IMR-90 (cell line): ENCODE measurements around the gene CYP4F3. TPM values are rescaled to one million over a fixed set of nuclear protein-coding genes. Genes with fewer than 3 reads are reported as not detected.

Experiments used
- ATAC-seq: fragments of 200-7000 bp; cut with Tn5 transposase; 2 replicates; pipeline ENCODE4 v1.9.1; 2020; ENCODE audit warnings: low read depth, mild to moderate bottlenecking, moderate library complexity
- BruUV-seq: library from RNA; stranded (reverse); fragments of 400-500 nt; replicated peaks from 2 replicates; lab custom pipeline; 2021; lab: Mats Ljungman, UMichigan
- CTCF ChIA-PET: fragments of 300-600 bp; formaldehyde crosslinking; extraction: SDS; loops from one replicate; lab custom pipeline; 2021; ENCODE audit warnings: antibody characterized with exemption; lab: Yijun Ruan, JAX
- POLR2A ChIA-PET: fragments of 300-600 bp; sonication (Branson Sonifier 250); formaldehyde crosslinking; loops from one replicate; lab custom pipeline; 2022; ENCODE audit warnings: antibody characterized with exemption; ENCODE audit not compliant: unreplicated experiment; lab: Charles Lee
- DNase-seq: peaks from one replicate; pipeline ENCODE4 v3.0.0; 2013
- H2AFZ ChIP-seq: replicated peaks from 2 replicates; pipeline ENCODE3; 2013; ENCODE audit warnings: low read length, mild to moderate bottlenecking; ENCODE audit not compliant: poor library complexity
- H2AK5ac ChIP-seq: 2 replicates; pipeline ENCODE4 v1.6.1; 2013; ENCODE audit warnings: low read depth, low read length, inconsistent platforms
- H2AK9ac ChIP-seq: replicated peaks from 2 replicates; pipeline ENCODE3; 2013; ENCODE audit warnings: mild to moderate bottlenecking, low read depth, low read length, moderate library complexity; ENCODE audit not compliant: poor library complexity
- H2BK120ac ChIP-seq: 2 replicates; pipeline ENCODE4 v1.6.1; 2013; ENCODE audit warnings: low read depth, low read length, inconsistent platforms
- H2BK15ac ChIP-seq: 3 replicates; pipeline ENCODE4 v1.6.1; 2013; ENCODE audit warnings: low read depth, low read length, inconsistent platforms
- H2BK20ac ChIP-seq: 2 replicates; pipeline ENCODE4 v1.6.1; 2013; ENCODE audit warnings: low read depth, mild to moderate bottlenecking, inconsistent platforms, low read length, moderate library complexity
- H2BK5ac ChIP-seq: 2 replicates; pipeline ENCODE4 v1.6.1; 2013; ENCODE audit warnings: mild to moderate bottlenecking, low read depth, low read length, inconsistent platforms; ENCODE audit not compliant: poor library complexity, severe bottlenecking
- H3K14ac ChIP-seq: replicated peaks from 2 replicates; pipeline ENCODE4 v1.6.1; 2013; ENCODE audit warnings: low read depth, low read length, inconsistent platforms
- H3K18ac ChIP-seq: 2 replicates; pipeline ENCODE4 v1.6.1; 2013; ENCODE audit warnings: low read depth, low read length, control low read depth
- H3K23ac ChIP-seq: 2 replicates; pipeline ENCODE4 v1.6.1; 2013; ENCODE audit warnings: low read depth, low read length, inconsistent platforms
- H3K27ac ChIP-seq: 2 replicates; pipeline ENCODE4 v1.5.1; 2013; ENCODE audit warnings: mild to moderate bottlenecking, control low read depth, low read length; ENCODE audit not compliant: insufficient read depth
- H3K27me3 ChIP-seq: 2 replicates; pipeline ENCODE4 v1.6.1; 2013; ENCODE audit warnings: low read length; ENCODE audit not compliant: control insufficient read depth, insufficient read depth
- H3K36me3 ChIP-seq: 2 replicates; pipeline ENCODE4 v1.6.1; 2013; ENCODE audit warnings: low read length, mixed read lengths; ENCODE audit not compliant: control insufficient read depth, insufficient read depth
- H3K4ac ChIP-seq: 2 replicates; pipeline ENCODE4 v1.6.1; 2013; ENCODE audit warnings: low read depth, low read length, inconsistent platforms
- H3K4me1 ChIP-seq: 2 replicates; pipeline ENCODE4 v1.6.1; 2013; ENCODE audit warnings: low read length, mixed read lengths; ENCODE audit not compliant: control insufficient read depth, insufficient read depth
- H3K4me2 ChIP-seq: 2 replicates; pipeline ENCODE4 v1.6.1; 2013; ENCODE audit warnings: low read depth, mild to moderate bottlenecking, control low read depth, low read length, moderate library complexity
- H3K4me3 ChIP-seq: 2 replicates; pipeline ENCODE4 v1.5.1; 2013; ENCODE audit warnings: low read depth, mild to moderate bottlenecking, control low read depth, low read length, moderate library complexity; ENCODE audit not compliant: insufficient read depth
- H3K56ac ChIP-seq: 2 replicates; pipeline ENCODE4 v1.6.1; 2013; ENCODE audit warnings: low read length, inconsistent platforms; ENCODE audit not compliant: insufficient read depth; ENCODE audit errors: extremely low read depth
- H3K79me1 ChIP-seq, 2 experiments: 2 replicates each; pipeline ENCODE4 v1.6.1; 2013; ENCODE audit warnings: low read length in 2 of 2, inconsistent platforms in 1 of 2, low read depth in 1 of 2
- H3K9ac ChIP-seq: 2 replicates; pipeline ENCODE4 v1.6.1; 2013; ENCODE audit warnings: low read depth, low read length, control low read depth
- H3K9me1 ChIP-seq: 2 replicates; pipeline ENCODE4 v1.6.1; 2013; ENCODE audit warnings: low read length, inconsistent platforms; ENCODE audit not compliant: insufficient read depth
- H3K9me3 ChIP-seq: 2 replicates; pipeline ENCODE4 v1.6.1; 2013; ENCODE audit warnings: low read length; ENCODE audit not compliant: control insufficient read depth, insufficient read depth
- H4K20me1 ChIP-seq: 2 replicates; pipeline ENCODE4 v1.6.1; 2013; ENCODE audit warnings: low read length, inconsistent platforms; ENCODE audit not compliant: insufficient read depth
- H4K5ac ChIP-seq: 2 replicates; pipeline ENCODE4 v1.6.1; 2013; ENCODE audit warnings: mild to moderate bottlenecking, low read depth, low read length, control low read depth
- H4K8ac ChIP-seq, 2 experiments: 2 replicates each; pipeline ENCODE4 v1.6.1; 2013; ENCODE audit warnings: low read depth in 2 of 2, low read length in 2 of 2, control low read depth in 1 of 2, inconsistent platforms in 1 of 2
- H4K91ac ChIP-seq: 2 replicates; pipeline ENCODE4 v1.6.1; 2013; ENCODE audit warnings: low read depth, low read length, inconsistent platforms; ENCODE audit not compliant: insufficient read depth
- CTCF ChIP-seq: conservative IDR thresholded peaks from 2 replicates; pipeline ENCODE4 v1.5.1; 2012; ENCODE audit warnings: mild to moderate bottlenecking, low read depth, low read length, improper control_type of control experiment
- MAFK ChIP-seq: IDR thresholded peaks from 2 replicates; pipeline ENCODE4 v1.6.1; 2012; ENCODE audit warnings: low read depth, low read length, improper control_type of control experiment
- WGBS, 2 experiments: methylation state at CpG; one replicate each; pipeline versions ENCODE4 v1.1.5 to v1.1.7; 2013; ENCODE audit warnings: missing lambda C conversion rate in 2 of 2; ENCODE audit not compliant: insufficient read length in 1 of 2; ENCODE audit errors: extremely low coverage in 2 of 2; 5-methylcytosine and 5-hydroxymethylcytosine counted together
- dilution Hi-C: fragments of 300-500 bp; cut with HindIII; formaldehyde crosslinking; loops from one replicate; pipeline ENCODE4 v1.14.3; 2018; ENCODE audit warnings: low sequenced_read_pairs; ENCODE audit not compliant: unreplicated experiment
- in situ Hi-C: fragments of 300-500 bp; cut with MboI; formaldehyde crosslinking; loops from 3 replicates; pipeline ENCODE4 v1.14.3; 2019; ENCODE audit warnings: low sequenced_read_pairs, inconsistent platforms, mixed read lengths
- intact Hi-C: fragments of 100-400 bp; cut with micrococcal nuclease; formaldehyde crosslinking; loops from 2 replicates; pipeline ENCODE4 v1.10.0; 2022
- polyA plus RNA-seq, 3 experiments: library from polyadenylated mRNA; depleted of rRNA; stranded (reverse); fragments of >200 nt; gene quantifications; 2 replicates each; pipeline ENCODE4 v1.2.3, GENCODE V29; 2012; ENCODE audit warnings: low replicate concordance in 1 of 3
- total RNA-seq: library from RNA; depleted of rRNA; stranded (reverse); fragments of >200 nt; gene quantifications from 2 replicates; pipeline ENCODE4 v1.2.3, GENCODE V29; 2012

Gene CYP4F3
- total and polyA plus RNA-seq, 2 of the 4 experiments (the other 2 are of a cell fraction) = not detected

DNA sequence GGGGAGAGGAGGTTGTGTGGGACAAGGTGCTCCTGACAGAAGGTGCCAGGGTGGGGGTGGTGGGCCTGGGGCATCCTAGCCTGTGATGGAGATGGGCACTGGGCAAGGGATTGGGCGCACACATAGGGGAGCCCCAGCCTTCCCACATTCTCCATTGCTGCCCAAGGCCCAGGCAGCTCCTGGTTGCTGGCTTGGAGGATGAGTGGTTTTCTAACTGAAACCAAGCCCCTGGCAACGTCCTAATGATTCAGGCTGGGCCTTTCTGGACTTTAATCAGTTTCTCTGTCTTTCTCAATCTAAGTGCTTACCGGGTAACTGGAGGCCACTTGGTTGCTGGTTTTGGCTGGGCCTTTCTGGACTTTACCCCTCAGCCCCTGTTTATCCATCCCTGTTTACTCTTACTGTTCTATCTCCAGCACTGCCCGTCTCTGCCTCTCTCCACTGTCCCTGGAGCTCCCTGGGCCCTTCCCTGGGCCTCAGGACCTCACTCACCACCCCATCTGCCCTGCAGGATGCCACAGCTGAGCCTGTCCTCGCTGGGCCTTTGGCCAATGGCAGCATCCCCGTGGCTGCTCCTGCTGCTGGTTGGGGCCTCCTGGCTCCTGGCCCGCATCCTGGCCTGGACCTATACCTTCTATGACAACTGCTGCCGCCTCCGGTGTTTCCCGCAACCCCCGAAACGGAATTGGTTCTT lies 354 bp downstream of the CYP4F3 start:
- Histone ChIP-seq H3K9me3 (peaks cover 32% of the 10 kb centered on the region), H4K5ac (no peak overlapping the region), H2BK120ac (no peak overlapping the region), H3K4ac (no peak overlapping the region), H3K36me3 (no peaks in the 10 kb centered on the region), H3K23ac (no peak overlapping the region), H3K27ac (no peak overlapping the region), H4K8ac (no peak overlapping the region), H2AFZ (no peak overlapping the region), H3K14ac (no peak overlapping the region), H3K4me3 (no peak overlapping the region), H2AK5ac (no peak overlapping the region), H2BK20ac (no peak overlapping the region), H2BK15ac (no peak overlapping the region), H3K56ac (no peak overlapping the region), H3K18ac (no peak overlapping the region), H3K4me2 (no peak overlapping the region), H3K9ac (no peak overlapping the region), H3K4me1 (no peaks in the 10 kb centered on the region), H3K79me1 (no peaks in the 10 kb centered on the region), H2AK9ac (no peak overlapping the region), H2BK5ac (no peak overlapping the region), H3K9me1 (no peaks in the 10 kb centered on the region), H4K20me1 (no peaks in the 10 kb centered on the region), H4K91ac (no peak overlapping the region), H3K27me3 (no peaks in the 10 kb centered on the region)
- no TSS peak for BruUV-seq
- CTCF ChIA-PET = no interaction called here
- intact Hi-C loops = no loop called here
- in situ Hi-C loops = loop anchor here (25.0 kb wide), 2 partner anchors 546 to 771 kb away; partner anchors contain the start of genes AP1M1 and FAM32A
- TF ChIP-seq CTCF (no peak), MAFK (no peak)
- dilution Hi-C loops = no loop called here
- ATAC-seq (no peak), DNase-seq (no peak)
- WGBS, 2 experiments = 28% methylated on average over 3 of the region's 12 CpGs; no CpG with 5 or more reads in 1 of the 2 experiments
- POLR2A ChIA-PET = no interaction called here
